ENCODE measurements around the gene SCTR.

Gene SCTR

DNA sequence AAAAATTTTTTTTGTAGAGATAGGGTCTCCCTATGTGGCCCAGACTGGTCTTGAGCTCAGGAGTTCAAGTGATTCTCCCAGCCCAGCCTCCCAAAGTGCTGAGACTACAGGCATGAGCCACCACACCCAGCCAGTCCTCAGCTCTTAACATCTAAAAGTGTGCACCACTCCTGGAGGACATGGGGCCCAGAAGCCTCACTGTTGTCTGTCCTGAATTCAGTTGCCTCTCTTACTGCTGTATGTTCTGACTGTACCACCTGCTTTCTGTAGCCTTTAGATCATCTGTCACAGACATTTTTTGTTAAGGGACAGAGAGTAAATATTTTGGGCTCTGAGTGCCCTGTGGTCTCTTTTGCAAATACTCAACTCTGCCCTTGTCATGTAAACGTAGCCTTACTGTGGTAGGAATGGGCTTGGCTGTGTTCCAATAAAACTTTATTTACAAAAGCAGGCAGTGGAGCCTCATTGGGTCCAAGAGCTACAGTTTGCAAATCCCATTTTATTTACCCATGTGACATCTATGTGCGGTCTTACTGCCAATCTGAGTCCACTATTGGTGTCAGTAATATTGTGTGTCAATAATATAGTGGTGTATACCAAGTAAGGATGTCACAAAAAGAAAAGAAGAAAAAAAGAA is 54.5 kb downstream of the SCTR start:
- no peak for TF ChIP-seq GABPA (IDR thresholded peaks at IDR 0.05; ENCODE audit: low read depth)
- TF ChIP-seq SPI1 (IDR thresholded peaks at IDR 0.05; ENCODE audit: borderline replicate concordance, low read depth), result no peak
- TF ChIP-seq, protein P1, sequence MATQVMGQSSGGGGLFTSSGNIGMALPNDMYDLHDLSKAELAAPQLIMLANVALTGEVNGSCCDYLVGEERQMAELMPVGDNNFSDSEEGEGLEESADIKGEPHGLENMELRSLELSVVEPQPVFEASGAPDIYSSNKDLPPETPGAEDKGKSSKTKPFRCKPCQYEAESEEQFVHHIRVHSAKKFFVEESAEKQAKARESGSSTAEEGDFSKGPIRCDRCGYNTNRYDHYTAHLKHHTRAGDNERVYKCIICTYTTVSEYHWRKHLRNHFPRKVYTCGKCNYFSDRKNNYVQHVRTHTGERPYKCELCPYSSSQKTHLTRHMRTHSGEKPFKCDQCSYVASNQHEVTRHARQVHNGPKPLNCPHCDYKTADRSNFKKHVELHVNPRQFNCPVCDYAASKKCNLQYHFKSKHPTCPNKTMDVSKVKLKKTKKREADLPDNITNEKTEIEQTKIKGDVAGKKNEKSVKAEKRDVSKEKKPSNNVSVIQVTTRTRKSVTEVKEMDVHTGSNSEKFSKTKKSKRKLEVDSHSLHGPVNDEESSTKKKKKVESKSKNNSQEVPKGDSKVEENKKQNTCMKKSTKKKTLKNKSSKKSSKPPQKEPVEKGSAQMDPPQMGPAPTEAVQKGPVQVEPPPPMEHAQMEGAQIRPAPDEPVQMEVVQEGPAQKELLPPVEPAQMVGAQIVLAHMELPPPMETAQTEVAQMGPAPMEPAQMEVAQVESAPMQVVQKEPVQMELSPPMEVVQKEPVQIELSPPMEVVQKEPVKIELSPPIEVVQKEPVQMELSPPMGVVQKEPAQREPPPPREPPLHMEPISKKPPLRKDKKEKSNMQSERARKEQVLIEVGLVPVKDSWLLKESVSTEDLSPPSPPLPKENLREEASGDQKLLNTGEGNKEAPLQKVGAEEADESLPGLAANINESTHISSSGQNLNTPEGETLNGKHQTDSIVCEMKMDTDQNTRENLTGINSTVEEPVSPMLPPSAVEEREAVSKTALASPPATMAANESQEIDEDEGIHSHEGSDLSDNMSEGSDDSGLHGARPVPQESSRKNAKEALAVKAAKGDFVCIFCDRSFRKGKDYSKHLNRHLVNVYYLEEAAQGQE (IDR thresholded peaks at IDR 0.05; ENCODE audit: insufficient replicate concordance, low read depth), result no peak
- TF ChIP-seq, protein P2, sequence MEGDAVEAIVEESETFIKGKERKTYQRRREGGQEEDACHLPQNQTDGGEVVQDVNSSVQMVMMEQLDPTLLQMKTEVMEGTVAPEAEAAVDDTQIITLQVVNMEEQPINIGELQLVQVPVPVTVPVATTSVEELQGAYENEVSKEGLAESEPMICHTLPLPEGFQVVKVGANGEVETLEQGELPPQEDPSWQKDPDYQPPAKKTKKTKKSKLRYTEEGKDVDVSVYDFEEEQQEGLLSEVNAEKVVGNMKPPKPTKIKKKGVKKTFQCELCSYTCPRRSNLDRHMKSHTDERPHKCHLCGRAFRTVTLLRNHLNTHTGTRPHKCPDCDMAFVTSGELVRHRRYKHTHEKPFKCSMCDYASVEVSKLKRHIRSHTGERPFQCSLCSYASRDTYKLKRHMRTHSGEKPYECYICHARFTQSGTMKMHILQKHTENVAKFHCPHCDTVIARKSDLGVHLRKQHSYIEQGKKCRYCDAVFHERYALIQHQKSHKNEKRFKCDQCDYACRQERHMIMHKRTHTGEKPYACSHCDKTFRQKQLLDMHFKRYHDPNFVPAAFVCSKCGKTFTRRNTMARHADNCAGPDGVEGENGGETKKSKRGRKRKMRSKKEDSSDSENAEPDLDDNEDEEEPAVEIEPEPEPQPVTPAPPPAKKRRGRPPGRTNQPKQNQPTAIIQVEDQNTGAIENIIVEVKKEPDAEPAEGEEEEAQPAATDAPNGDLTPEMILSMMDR (IDR thresholded peaks at IDR 0.05; ENCODE audit: insufficient read depth, low read length), result no peak
- no peak for TF ChIP-seq POLR2AphosphoS5 (IDR thresholded peaks at IDR 0.05; ENCODE audit: low read depth)
- no peak for DNase-seq (ENCODE audit: low read depth in 1 of 2, low spot score in 1 of 2)
- Histone ChIP-seq H3K27ac (replicated peaks) (no peak overlapping the region), H3K4me3 (replicated peaks; ENCODE audit: insufficient read depth, low read length) (no peak overlapping the region), H3K27me3 (ENCODE audit: insufficient read depth, poor library complexity, severe bottlenecking) (no peaks in the 10 kb centered on the region)

GRCh38 chr2:119469131-119469530 is 55.2 kb downstream of the SCTR start:
- TF ChIP-seq, protein P2 (IDR thresholded peaks at IDR 0.05; ENCODE audit: insufficient read depth, low read length), result no peak
- TF ChIP-seq GABPA (IDR thresholded peaks at IDR 0.05; ENCODE audit: low read depth), result no peak
- TF ChIP-seq, protein P1 (IDR thresholded peaks at IDR 0.05; ENCODE audit: insufficient replicate concordance, low read depth), result no peak
- TF ChIP-seq POLR2AphosphoS5 (IDR thresholded peaks at IDR 0.05; ENCODE audit: low read depth), result no peak
- no peak for TF ChIP-seq SPI1 (IDR thresholded peaks at IDR 0.05; ENCODE audit: borderline replicate concordance, low read depth)
- no peak for DNase-seq (ENCODE audit: low read depth in 1 of 2, low spot score in 1 of 2)
- Histone ChIP-seq H3K27ac (replicated peaks) (no peak overlapping the region), H3K27me3 (ENCODE audit: insufficient read depth, poor library complexity, severe bottlenecking) (no peaks in the 10 kb centered on the region), H3K4me3 (replicated peaks; ENCODE audit: insufficient read depth, low read length) (no peak overlapping the region)

DNA sequence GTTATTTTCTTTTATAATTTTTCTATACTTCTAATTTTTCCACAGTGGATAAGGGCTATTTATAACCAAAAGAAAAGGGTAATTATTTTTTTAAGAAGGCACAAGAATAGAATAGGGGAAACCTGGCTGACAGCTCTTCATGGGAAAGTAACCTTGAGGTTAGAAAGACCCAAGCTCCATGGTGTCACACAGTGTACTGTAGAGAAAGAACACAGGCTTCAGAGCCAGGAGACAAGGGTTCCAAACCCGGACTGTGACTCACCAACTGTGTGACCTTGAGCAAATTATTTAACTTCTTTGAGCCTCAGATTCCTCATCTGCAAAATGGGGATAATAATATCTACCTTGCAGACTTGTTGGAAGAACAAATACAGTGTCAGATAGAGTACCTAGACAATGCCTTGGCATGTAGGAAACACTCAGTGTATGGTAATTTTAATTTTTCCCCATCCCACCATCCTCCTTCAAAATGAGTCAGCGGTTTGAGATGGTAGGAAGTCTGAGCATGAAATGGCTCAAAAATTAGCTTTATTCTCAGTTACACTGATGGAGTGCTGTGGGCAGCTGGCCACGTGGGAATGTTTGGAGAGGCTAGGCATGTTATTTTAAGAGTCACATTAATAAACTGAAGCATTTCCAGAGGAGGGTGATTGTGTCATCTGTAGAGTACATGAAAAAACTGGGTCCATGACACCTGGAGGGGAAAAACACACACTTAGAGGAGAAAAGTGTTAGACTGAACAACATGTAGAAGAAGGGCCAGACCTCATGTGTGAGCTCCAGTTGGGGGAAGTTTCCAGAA is 55.9 kb downstream of the SCTR start:
- DNase-seq (ENCODE audit: low read depth in 1 of 2, low spot score in 1 of 2), result no peak
- TF ChIP-seq SPI1 (IDR thresholded peaks at IDR 0.05; ENCODE audit: borderline replicate concordance, low read depth) (no peak), POLR2AphosphoS5 (IDR thresholded peaks at IDR 0.05; ENCODE audit: low read depth) (no peak), GABPA (IDR thresholded peaks at IDR 0.05; ENCODE audit: low read depth) (no peak)
- TF ChIP-seq, protein P2 (IDR thresholded peaks at IDR 0.05; ENCODE audit: insufficient read depth, low read length), result no peak
- TF ChIP-seq, protein P1 (IDR thresholded peaks at IDR 0.05; ENCODE audit: insufficient replicate concordance, low read depth), result no peak
- H3K27ac ChIP-seq (replicated peaks), result no peak overlapping the region
- no peak overlapping the region for H3K4me3 ChIP-seq (replicated peaks; ENCODE audit: insufficient read depth, low read length)
- H3K27me3 ChIP-seq (ENCODE audit: insufficient read depth, poor library complexity, severe bottlenecking), result no peaks in the 10 kb centered on the region
